ENCODE data around the gene GOLGA8S. TPM values are rescaled to one million over a fixed set of nuclear protein-coding genes. Genes with fewer than 3 reads are reported as not detected.

Gene GOLGA8S
- total and polyA plus RNA-seq, 2 experiments from 2014 or later = 0.05 TPM; not detected in 1

DNA sequence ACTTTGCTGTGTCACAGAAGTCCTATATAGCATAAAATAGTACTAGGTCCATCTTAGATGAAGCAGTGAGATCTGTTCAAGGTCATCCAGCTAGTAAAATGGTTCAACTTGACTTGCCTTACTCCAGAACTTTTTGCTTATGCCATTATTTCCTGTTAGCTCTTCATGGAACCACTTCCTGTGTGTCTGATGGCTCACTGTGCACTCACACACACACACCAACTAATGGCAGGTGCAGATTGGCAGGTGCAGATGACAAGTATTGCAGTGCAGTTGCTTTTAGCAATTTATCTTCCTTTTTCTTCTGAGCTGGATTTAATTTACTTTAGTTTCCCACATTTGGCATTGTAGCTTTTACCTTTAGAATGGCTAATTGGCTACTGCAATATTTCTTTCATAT lies 29.8 kb downstream of the GOLGA8S start:
- Histone ChIP-seq H3K27me3 (ENCODE audit: insufficient read depth) (no peaks in the 10 kb centered on the region), H3K4me2 (no peak overlapping the region), H3K9me2 (ENCODE audit: insufficient read depth) (no peaks in the 10 kb centered on the region), H3K36me3 (ENCODE audit: insufficient read depth) (no peaks in the 10 kb centered on the region), H2AFZ (no peak overlapping the region), H3F3A (replicated peaks; ENCODE audit: low read depth) (no peaks in the 10 kb centered on the region), H4K20me1 (replicated peaks; ENCODE audit: insufficient read depth) (no peaks in the 10 kb centered on the region), H3K27ac (ENCODE audit: low read depth) (no peak overlapping the region), H3K4me1 (ENCODE audit: insufficient read depth) (no peaks in the 10 kb centered on the region), H3K4me3 (no peak overlapping the region), H3K79me2 (replicated peaks; ENCODE audit: insufficient read depth) (no peaks in the 10 kb centered on the region)
- TF ChIP-seq ZNF331 (CRISPR knock-in tag; IDR thresholded peaks at IDR 0.05; ENCODE audit: low read depth) (no peak), ETS1 (IDR thresholded peaks at IDR 0.05) (no peak), EZH2phosphoT487 (IDR thresholded peaks at IDR 0.05; ENCODE audit: unreplicated experiment) (no peak), JUNB (IDR thresholded peaks at IDR 0.05; ENCODE audit: unreplicated experiment) (no peak), ZNF114 (CRISPR knock-in tag; IDR thresholded peaks at IDR 0.05) (no peak), CREB1 (CRISPR knock-in tag; IDR thresholded peaks at IDR 0.05; ENCODE audit: low read depth) (no peak), POLR2AphosphoS5 (IDR thresholded peaks at IDR 0.05; ENCODE audit: low read depth) (no peak), REST (IDR thresholded peaks at IDR 0.05; ENCODE audit: unreplicated experiment) (no peak), NANOG (IDR thresholded peaks at IDR 0.05; ENCODE audit: borderline replicate concordance) (no peak), STAT1 (IDR thresholded peaks at IDR 0.05; ENCODE audit: unreplicated experiment) (no peak)
- TF ChIP-seq, protein P1, sequence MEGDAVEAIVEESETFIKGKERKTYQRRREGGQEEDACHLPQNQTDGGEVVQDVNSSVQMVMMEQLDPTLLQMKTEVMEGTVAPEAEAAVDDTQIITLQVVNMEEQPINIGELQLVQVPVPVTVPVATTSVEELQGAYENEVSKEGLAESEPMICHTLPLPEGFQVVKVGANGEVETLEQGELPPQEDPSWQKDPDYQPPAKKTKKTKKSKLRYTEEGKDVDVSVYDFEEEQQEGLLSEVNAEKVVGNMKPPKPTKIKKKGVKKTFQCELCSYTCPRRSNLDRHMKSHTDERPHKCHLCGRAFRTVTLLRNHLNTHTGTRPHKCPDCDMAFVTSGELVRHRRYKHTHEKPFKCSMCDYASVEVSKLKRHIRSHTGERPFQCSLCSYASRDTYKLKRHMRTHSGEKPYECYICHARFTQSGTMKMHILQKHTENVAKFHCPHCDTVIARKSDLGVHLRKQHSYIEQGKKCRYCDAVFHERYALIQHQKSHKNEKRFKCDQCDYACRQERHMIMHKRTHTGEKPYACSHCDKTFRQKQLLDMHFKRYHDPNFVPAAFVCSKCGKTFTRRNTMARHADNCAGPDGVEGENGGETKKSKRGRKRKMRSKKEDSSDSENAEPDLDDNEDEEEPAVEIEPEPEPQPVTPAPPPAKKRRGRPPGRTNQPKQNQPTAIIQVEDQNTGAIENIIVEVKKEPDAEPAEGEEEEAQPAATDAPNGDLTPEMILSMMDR (conservative IDR thresholded peaks at IDR 0.05; ENCODE audit: low read depth in 2 of 2) = no peak
- ATAC-seq (no peak), DNase-seq (ENCODE audit: low spot score) (no peak)
- Mint-ChIP-seq H3K27me3 (ENCODE audit: insufficient read depth, low read depth, poor library complexity) (peaks cover 4% of the 10 kb centered on the region), H3K4me1 (0 out of 3 replicates have a peak, but pooled peaks cover 2% of the 10 kb centered on the region), H3K9me3 (peaks cover 31% of the 10 kb centered on the region), H3K4me3 (no peak overlapping the region), H3K36me3 (ENCODE audit: low read depth) (peaks cover 3% of the 10 kb centered on the region; the same call in 1 of the 3 replicates), H3K27ac (no peak overlapping the region; the same call in 1 of the 2 replicates)
